Measurements from ENCODE around the gene CLIP1.

- TF ChIP-seq CTCF (IDR thresholded peaks at IDR 0.05), result no peak
- TF ChIP-seq POLR2AphosphoS5 (IDR thresholded peaks at IDR 0.05), result peak in 1 of 3 donors; percentile 5
- no peak for TF ChIP-seq POLR2A (IDR thresholded peaks at IDR 0.05)
Observed at GRCh38 chr12:122423258-122424165, 1.0 kb upstream of the CLIP1 start.
